Endodermal cell (in vitro differentiated cells): ENCODE measurements around the gene CALML3. TPM values are rescaled to one million over a fixed set of nuclear protein-coding genes. Genes with fewer than 3 reads are reported as not detected.

ENCODE experiments used
- DNase-seq: peaks from one replicate; pipeline ENCODE4 v3.0.0-alpha.2; 2017
- H3K27ac ChIP-seq: 2 replicates; pipeline ENCODE4 v1.5.1; 2013; ENCODE audit warnings: mild to moderate bottlenecking, low read depth, low read length, moderate library complexity
- H3K27me3 ChIP-seq: 2 replicates; pipeline ENCODE4 v1.6.1; 2013; ENCODE audit warnings: mild to moderate bottlenecking, low read length, moderate library complexity; ENCODE audit not compliant: insufficient read depth, control insufficient read depth, poor library complexity, severe bottlenecking
- H3K36me3 ChIP-seq: 2 replicates; pipeline ENCODE4 v1.7.0; 2013; ENCODE audit warnings: mild to moderate bottlenecking, low read length, moderate library complexity; ENCODE audit not compliant: control insufficient read depth, insufficient read depth
- H3K4me1 ChIP-seq: one replicate; pipeline ENCODE4 v1.7.0; 2013; ENCODE audit warnings: low read length; ENCODE audit not compliant: control insufficient read depth, insufficient read depth
- H3K4me3 ChIP-seq: 2 replicates; pipeline ENCODE4 v1.5.1; 2013; ENCODE audit warnings: mild to moderate bottlenecking, low read length, moderate library complexity
- H3K9ac ChIP-seq: 2 replicates; pipeline ENCODE4 v1.6.1; 2013; ENCODE audit warnings: mild to moderate bottlenecking, low read length, moderate library complexity; ENCODE audit not compliant: poor library complexity, severe bottlenecking; ENCODE audit errors: extremely low read depth
- H3K9me3 ChIP-seq: 2 replicates; pipeline ENCODE4 v1.6.1; 2013; ENCODE audit warnings: mild to moderate bottlenecking, low read length, moderate library complexity; ENCODE audit not compliant: control insufficient read depth
- H3K27ac Mint-ChIP-seq: 2 replicates; pipeline ENCODE4 v1.8.0; 2020; ENCODE audit warnings: mixed read lengths
- H3K27me3 Mint-ChIP-seq: 2 replicates; pipeline ENCODE4 v1.8.0; 2021; ENCODE audit warnings: mild to moderate bottlenecking, mixed read lengths; ENCODE audit not compliant: insufficient read depth
- H3K36me3 Mint-ChIP-seq: 2 replicates; pipeline ENCODE4 v1.8.0; 2020; ENCODE audit warnings: low read depth, mixed read lengths
- H3K4me1 Mint-ChIP-seq: 2 replicates; pipeline ENCODE4 v1.8.0; 2020; ENCODE audit warnings: mixed read lengths
- H3K4me3 Mint-ChIP-seq: 2 replicates; pipeline ENCODE4 v1.8.0; 2020; ENCODE audit warnings: mild to moderate bottlenecking, moderate library complexity, mixed read lengths
- H3K9me3 Mint-ChIP-seq: 2 replicates; pipeline ENCODE4 v1.8.0; 2020; ENCODE audit warnings: mild to moderate bottlenecking, mixed read lengths
- WGBS, 2 experiments: methylation state at CpG; one replicate each; pipeline versions ENCODE4 v1.1.5 to v1.1.7; 2013; ENCODE audit warnings: missing lambda C conversion rate in 2 of 2, mixed read lengths in 1 of 2; ENCODE audit not compliant: insufficient coverage in 1 of 2, insufficient read length in 1 of 2; 5-methylcytosine and 5-hydroxymethylcytosine counted together
- total RNA-seq, 2 donors: library from RNA; stranded (reverse); fragmentation: NEBNext Ultra II Directional in 1 of 2; extraction: Animal tissue kit (Norgen Biotek cat#: 25700) in 1 of 2; gene quantifications; 2 replicates in 1 of 2; 3 replicates in 1 of 2; pipeline ENCODE4 v1.2.1, GENCODE V29; 2021
- TF ChIP-seq, protein P1 (sequence below): fragments of 200-600 bp; sonication (generic); conservative IDR thresholded peaks from 2 replicates; pipeline ENCODE4 v1.5.0; 2021; ENCODE audit warnings: antibody characterized with exemption, mild to moderate bottlenecking

CALML3 gene
- total RNA-seq, 2 donors from 2014 or later = not detected

DNA sequence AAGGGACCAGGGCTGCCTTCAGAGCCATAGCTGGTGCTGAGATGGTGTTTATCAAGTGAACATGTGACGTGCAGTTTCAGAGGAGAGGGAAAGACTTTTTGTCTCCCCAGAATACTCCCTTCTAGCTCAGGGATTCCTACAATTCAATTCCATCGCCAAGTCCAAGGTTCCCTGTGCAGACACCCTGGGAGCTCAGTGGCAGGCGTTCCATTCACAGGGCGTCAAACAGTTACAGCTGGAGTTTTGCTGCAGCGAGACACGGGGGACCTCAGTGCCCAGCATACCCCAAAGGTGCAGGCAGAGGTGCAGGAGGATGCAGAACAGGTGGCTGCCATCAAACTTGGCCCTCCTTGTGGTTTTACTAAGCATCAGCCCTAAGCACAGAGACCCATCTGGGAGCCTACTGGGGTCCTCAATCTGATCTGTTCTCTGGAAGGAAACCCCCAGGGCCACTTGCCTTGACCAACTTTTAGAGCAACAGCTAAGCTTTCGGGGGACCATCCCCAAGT lies 24.5 kb upstream of the CALML3 start:
- H3K4me3 Mint-ChIP-seq = no peak overlapping the region
- H3K4me1 ChIP-seq = no peaks in the 10 kb centered on the region
- no peak overlapping the region for H3K27ac ChIP-seq
- no peaks in the 10 kb centered on the region for H3K9me3 Mint-ChIP-seq
- H3K4me1 Mint-ChIP-seq = peaks cover 3% of the 10 kb centered on the region
- no peak overlapping the region for H3K27ac Mint-ChIP-seq
- no peak for DNase-seq
- peaks cover 7% of the 10 kb centered on the region for H3K27me3 Mint-ChIP-seq
- H3K27me3 ChIP-seq = no peaks in the 10 kb centered on the region
- H3K36me3 Mint-ChIP-seq = no peaks in the 10 kb centered on the region
- WGBS, 2 experiments = 93 to 97% methylated on average over 6 to 7 of the region's 7 CpGs
- no peaks in the 10 kb centered on the region for H3K36me3 ChIP-seq
- H3K9ac ChIP-seq = no peak overlapping the region
- H3K9me3 ChIP-seq = no peaks in the 10 kb centered on the region
- H3K4me3 ChIP-seq = no peak overlapping the region
- TF ChIP-seq, protein P1, sequence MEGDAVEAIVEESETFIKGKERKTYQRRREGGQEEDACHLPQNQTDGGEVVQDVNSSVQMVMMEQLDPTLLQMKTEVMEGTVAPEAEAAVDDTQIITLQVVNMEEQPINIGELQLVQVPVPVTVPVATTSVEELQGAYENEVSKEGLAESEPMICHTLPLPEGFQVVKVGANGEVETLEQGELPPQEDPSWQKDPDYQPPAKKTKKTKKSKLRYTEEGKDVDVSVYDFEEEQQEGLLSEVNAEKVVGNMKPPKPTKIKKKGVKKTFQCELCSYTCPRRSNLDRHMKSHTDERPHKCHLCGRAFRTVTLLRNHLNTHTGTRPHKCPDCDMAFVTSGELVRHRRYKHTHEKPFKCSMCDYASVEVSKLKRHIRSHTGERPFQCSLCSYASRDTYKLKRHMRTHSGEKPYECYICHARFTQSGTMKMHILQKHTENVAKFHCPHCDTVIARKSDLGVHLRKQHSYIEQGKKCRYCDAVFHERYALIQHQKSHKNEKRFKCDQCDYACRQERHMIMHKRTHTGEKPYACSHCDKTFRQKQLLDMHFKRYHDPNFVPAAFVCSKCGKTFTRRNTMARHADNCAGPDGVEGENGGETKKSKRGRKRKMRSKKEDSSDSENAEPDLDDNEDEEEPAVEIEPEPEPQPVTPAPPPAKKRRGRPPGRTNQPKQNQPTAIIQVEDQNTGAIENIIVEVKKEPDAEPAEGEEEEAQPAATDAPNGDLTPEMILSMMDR = no peak

DNA sequence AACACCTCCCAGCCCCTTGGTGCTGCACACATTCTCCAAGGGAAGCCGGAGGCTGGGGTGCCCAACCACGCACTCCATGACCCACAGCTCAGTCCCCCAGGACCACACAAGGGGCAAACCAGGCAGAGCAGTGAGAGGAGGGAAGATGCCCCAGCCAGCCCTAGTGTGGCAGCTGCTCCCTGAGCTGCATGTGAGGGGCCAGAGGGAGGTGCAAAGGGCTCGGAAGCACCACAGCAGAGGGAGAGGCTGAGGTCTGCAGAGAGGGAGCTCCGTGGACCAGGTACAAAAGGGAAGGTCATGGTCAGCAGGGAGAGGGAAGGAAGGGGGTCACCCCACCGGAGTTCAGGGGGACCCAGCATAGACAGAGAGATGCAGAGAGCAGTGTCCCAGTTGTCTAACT lies 23.9 kb upstream of the CALML3 start:
- no peak overlapping the region for H3K27ac ChIP-seq
- H3K9me3 Mint-ChIP-seq = no peaks in the 10 kb centered on the region
- no peak overlapping the region for H3K27ac Mint-ChIP-seq
- no peak overlapping the region for H3K4me3 Mint-ChIP-seq
- no peaks in the 10 kb centered on the region for H3K9me3 ChIP-seq
- H3K9ac ChIP-seq = no peak overlapping the region
- H3K4me1 ChIP-seq = no peaks in the 10 kb centered on the region
- no peaks in the 10 kb centered on the region for H3K36me3 ChIP-seq
- WGBS, 2 experiments = 72 to 81% methylated on average over 2 to 5 of the region's 5 CpGs
- no peaks in the 10 kb centered on the region for H3K27me3 ChIP-seq
- H3K36me3 Mint-ChIP-seq = no peaks in the 10 kb centered on the region
- H3K4me1 Mint-ChIP-seq = peaks cover 3% of the 10 kb centered on the region
- no peak overlapping the region for H3K4me3 ChIP-seq
- peaks cover 7% of the 10 kb centered on the region for H3K27me3 Mint-ChIP-seq
- TF ChIP-seq, protein P1 = no peak
- no peak for DNase-seq

GRCh38 chr10:5502061-5502521 lies 22.7 kb upstream of the CALML3 start:
- Histone ChIP-seq H3K9me3 (no peaks in the 10 kb centered on the region), H3K36me3 (no peaks in the 10 kb centered on the region), H3K4me1 (no peaks in the 10 kb centered on the region), H3K27ac (no peak overlapping the region), H3K27me3 (no peaks in the 10 kb centered on the region), H3K4me3 (no peak overlapping the region), H3K9ac (no peak overlapping the region)
- Mint-ChIP-seq H3K36me3 (no peaks in the 10 kb centered on the region), H3K27ac (no peak overlapping the region), H3K27me3 (peaks cover 7% of the 10 kb centered on the region), H3K4me1 (peaks cover 3% of the 10 kb centered on the region), H3K4me3 (no peak overlapping the region), H3K9me3 (no peaks in the 10 kb centered on the region)
- TF ChIP-seq, protein P1 = no peak
- WGBS, 2 experiments = 87 to 93% methylated on average over 5 to 12 of the region's 12 CpGs
- no peak for DNase-seq
